HG03135 (cell line): Measurements from ENCODE around the gene TEAD1.

Source experiments
- ATAC-seq: cut with Tn5 transposase; IDR thresholded peaks from one replicate; pipeline ENCODE4 v1.9.1; 2021; ENCODE audit warnings: mild to moderate bottlenecking, moderate library complexity; ENCODE audit not compliant: unreplicated experiment

The TEAD1 gene

GRCh38 chr11:12685229-12685628 lies 11.0 kb downstream of the TEAD1 start:
- ATAC-seq, result no peak

GRCh38 chr11:12686246-12687060 lies 12.2 kb downstream of the TEAD1 start:
- ATAC-seq, result no peak

- no peak for ATAC-seq
Measured at GRCh38 chr11:12687216-12687623, 13.0 kb downstream of the TEAD1 start.

GRCh38 chr11:12687740-12688139 lies 13.5 kb downstream of the TEAD1 start:
- ATAC-seq, result no peak

GRCh38 chr11:12689029-12689755 lies 15.0 kb downstream of the TEAD1 start:
- ATAC-seq, result no peak

- ATAC-seq, result no peak
Measured at GRCh38 chr11:12690663-12691062, 16.4 kb downstream of the TEAD1 start.

GRCh38 chr11:12691473-12691872 lies 17.3 kb downstream of the TEAD1 start:
- no peak for ATAC-seq

- ATAC-seq, result no peak
Measured at GRCh38 chr11:12692229-12693075, 18.2 kb downstream of the TEAD1 start.

- no peak for ATAC-seq
Measured at GRCh38 chr11:12693094-12693478, 18.9 kb downstream of the TEAD1 start.

GRCh38 chr11:12693479-12694182 lies 19.4 kb downstream of the TEAD1 start:
- no peak for ATAC-seq

GRCh38 chr11:12694183-12694531 lies 19.9 kb downstream of the TEAD1 start:
- ATAC-seq, result no peak

- no peak for ATAC-seq
Measured at GRCh38 chr11:12695221-12695794, 21.1 kb downstream of the TEAD1 start.

- no peak for ATAC-seq
Measured at GRCh38 chr11:12695873-12696272, 21.7 kb downstream of the TEAD1 start.

GRCh38 chr11:12696911-12697581 lies 22.8 kb downstream of the TEAD1 start:
- ATAC-seq, result no peak

GRCh38 chr11:12698048-12698447 lies 23.8 kb downstream of the TEAD1 start:
- no peak for ATAC-seq

- no peak for ATAC-seq
Measured at GRCh38 chr11:12701811-12702592, 27.8 kb downstream of the TEAD1 start.

GRCh38 chr11:12702999-12703453 lies 28.8 kb downstream of the TEAD1 start:
- no peak for ATAC-seq

GRCh38 chr11:12704049-12704448 lies 29.8 kb downstream of the TEAD1 start:
- no peak for ATAC-seq

GRCh38 chr11:12705874-12706273 lies 31.7 kb downstream of the TEAD1 start:
- no peak for ATAC-seq
